Measurements from ENCODE around the gene MMRN1.

Gene MMRN1

DNA sequence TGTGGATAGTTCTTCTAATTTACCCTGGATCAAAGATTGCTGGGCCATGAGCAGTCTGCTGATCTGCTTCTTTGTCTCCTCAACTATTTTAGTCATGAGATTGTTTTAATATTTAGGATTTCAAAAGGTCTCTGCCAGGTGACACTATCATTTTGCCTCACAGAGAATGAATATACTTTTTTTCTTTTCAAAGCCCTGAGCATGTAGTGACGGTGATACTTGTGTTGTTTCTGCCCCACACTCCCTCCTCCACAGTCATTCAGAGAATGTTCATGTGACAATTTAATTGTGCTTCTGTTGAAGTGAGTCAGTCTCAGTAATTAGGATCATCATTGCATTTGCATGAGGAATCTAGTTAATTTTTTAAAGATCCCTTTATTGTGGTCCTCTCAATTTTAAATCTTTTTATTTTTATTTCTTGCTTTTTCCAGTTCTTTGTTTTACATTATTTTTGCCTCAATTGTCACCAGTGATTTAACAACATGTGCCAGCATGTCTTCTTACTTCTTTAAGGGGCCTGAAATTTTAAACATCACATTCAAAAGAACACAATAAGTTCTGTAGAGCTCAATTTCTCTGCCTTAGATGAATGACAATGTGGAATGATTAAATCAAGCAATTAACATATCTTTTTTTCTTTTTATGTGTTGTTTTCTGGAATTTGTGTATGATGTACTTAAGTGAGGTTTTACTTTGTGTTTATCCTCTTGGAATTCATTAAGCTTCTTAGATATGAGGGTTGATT lies 12.3 kb downstream of the MMRN1 start:
- DNase-seq (ENCODE audit: low read depth in 2 of 3, low spot score in 2 of 3): no peak

DNA sequence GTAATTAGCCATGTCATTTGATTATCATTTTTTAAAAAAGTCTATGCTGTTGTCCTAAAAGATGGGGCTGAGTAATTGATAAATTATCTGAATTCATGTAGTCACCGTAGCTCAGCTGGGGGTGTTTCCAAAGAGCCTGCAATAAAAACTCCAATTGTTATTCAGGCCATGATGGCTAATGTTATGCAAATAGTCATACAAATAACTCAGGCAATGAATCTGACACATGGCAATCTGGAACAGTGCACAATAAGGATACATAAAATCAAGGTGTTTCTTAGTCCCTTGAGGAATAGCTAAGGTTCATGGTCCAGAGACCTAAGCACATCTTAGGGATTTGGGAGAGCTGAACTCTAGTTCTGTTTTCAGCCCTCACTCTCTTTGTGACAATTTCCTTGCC lies 15.2 kb downstream of the MMRN1 start:
- no peak for DNase-seq (ENCODE audit: low read depth in 2 of 3, low spot score in 2 of 3)

DNA sequence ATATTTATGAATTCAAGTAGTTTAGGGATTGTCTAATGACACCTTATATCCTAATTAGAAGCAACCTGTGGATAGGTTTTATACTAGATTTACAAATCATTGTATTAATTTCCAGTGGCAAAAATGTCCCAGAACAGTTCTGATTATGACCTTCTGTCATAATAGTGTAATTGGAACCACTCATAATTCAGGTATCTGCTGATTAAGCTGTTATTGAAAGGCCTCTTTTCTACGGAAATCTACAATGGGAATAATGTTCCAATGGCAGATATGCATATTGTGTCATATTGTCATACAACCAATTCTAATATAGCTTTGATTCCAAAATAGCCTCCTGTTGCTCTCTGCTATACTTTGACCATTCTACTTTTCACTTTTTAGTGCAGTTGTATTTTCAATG lies 19.0 kb downstream of the MMRN1 start:
- no peak for DNase-seq (ENCODE audit: low read depth in 2 of 3, low spot score in 2 of 3)

DNA sequence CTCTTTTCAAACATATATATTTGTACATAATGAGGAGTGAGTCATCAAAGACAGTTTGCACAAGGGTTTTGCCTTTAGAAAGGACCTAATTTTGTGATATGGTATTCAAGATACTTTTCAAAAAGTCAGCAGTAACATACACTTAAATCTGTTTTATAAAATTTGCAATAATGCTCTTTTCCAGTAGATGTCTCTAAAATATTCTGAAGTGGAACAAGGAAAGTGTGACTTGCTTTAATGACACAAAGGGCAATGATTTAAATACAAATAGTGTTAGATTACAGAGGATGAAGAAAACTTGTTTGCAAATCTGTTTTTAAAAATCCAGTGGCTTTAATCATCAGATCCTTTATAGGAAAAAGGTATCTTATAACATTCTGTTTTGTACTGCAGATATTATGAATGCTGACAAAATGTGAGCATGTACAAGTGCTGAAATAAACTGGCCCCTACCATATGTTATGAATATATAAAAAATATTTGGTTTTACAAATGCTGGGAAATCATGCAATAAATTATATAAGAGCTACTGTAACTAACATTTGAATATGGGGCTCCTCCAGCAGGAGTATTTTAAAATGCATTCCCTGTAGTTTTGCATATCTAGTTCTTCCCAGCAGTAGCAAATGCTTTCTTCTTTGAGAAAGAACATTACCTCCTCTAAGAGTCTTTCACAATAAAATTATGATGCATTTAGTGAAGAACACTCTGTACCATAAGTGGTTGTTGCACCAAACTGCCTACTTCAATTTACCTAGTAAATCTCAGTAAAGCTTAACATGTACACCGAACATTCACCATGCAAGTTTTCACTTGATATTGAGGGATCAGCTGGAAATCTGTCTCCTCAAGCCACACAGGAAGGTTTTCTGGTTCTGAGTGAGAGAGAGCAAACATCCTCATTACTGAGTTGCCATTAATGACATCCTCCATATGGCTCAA lies 20.2 kb downstream of the MMRN1 start:
- DNase-seq (ENCODE audit: low read depth in 2 of 3, low spot score in 2 of 3): no peak

DNA sequence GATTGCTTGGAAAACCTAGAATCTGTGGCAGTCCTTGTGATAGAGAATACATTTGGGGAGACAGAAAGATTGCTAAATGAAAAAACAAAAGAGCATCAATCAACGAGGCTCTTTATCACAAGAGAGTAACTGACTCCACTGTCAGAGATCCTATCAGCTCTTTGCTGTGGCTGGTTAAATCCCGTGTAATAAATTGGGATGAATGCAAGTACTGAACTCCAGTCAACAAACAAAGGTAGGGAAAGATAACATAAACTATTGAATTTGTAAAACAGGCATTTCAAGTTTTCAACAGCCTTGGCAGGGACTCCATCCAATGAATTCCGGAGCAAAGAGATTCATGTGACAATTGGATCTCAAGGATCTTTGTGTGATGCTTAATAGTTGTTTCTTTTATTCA lies 21.3 kb downstream of the MMRN1 start:
- DNase-seq (ENCODE audit: low read depth in 2 of 3, low spot score in 2 of 3): no peak

DNA sequence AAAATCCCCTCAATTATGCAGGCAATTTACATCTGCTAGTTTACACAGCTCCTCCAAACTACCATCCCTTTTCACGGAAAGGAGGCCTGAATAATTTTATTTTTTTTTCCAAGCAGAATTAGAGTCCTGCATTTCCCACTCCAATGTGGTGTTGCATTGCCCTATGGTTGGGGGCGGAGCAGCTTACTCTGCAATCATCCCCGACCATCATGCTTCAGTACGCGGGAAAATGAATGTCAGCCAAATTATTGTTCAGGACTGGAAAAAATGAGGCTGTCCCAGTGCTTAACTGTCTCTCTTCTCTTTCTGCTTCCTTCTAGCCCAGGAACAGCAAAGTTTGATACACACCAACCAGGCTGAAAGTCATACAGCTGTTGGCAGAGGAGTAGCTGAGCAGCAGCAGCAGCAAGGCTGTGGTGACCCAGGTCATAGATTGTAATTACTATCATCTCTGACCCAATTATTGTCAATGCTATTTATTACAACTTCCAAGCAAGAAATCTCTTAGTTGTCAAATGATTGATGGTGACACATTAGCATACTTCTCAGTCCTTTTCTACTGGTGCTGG lies 28.3 kb downstream of the MMRN1 start:
- no peak for DNase-seq (ENCODE audit: low read depth in 2 of 3, low spot score in 2 of 3)

DNA sequence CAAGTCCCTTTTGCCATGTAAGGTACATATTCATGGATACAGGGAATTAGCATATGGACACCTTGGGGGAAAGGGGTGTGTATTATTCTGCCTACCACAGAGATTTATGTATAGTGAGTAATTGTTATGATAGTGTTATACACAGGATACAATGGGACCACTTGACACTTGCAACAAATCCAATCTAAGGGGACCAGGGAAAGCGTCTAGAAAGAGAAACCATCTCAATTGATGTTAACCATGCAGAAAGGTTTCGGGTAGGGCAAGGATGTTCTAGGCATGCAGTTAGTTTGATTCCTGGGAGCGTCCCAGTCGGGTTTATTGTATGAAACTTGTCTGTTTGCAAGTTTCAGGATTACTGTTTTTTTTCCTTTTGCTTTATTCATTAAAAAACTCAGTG lies 34.2 kb downstream of the MMRN1 start:
- DNase-seq (ENCODE audit: low read depth in 2 of 3, low spot score in 2 of 3): no peak

DNA sequence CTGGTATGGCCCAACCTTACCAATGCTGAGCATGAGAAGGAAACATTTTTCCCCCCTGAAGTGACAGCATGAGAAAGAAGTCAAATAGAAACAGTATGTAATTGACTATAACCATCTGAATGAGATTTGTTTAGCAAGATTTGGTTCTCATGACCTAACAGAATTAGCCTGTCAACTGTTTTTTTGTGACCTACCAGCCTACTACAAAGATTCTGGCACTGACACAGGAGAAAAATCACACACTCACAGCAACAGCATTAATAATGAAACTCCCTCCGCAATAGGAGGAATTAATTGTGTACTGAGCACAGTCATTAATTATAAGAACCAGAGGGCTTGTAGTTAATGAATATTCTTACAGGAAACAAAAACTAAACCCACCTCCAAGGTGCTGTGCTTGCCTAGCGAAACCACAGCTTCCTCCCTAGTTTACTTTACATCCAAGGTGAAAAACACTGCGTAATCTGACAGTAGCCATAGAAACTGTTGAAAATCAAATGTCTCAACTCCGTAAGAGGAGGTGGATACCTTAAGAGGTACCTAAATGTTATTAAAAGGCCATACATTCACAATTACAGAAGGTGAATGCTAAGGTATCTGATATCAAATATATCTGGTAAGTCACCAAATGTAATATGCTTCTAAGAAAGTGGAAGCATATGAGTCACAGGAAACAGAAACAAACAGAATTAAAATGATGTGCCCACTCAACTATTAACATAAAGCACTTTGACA lies 34.9 kb downstream of the MMRN1 start:
- DNase-seq (ENCODE audit: low read depth in 2 of 3, low spot score in 2 of 3): no peak

DNA sequence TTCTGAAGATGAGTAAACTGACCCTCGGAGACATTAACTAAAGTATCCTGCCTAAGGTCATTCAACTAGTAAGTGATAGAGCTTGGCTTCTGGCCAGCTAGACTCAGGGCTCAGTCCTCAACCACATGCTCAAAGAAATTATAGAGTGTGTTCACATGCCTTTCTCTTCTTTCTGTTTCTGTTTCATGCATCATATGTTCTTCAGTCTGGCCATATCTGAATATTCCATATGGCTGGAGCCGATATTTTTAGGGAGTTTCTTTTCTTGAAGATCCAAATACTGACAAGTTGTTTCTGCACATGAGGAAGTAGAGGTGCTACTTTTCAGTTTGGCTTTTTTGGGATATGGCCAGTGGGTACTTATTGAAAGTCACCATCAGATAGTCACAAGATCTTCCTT lies 44.9 kb downstream of the MMRN1 start:
- no peak for DNase-seq (ENCODE audit: low read depth in 2 of 3, low spot score in 2 of 3)

DNA sequence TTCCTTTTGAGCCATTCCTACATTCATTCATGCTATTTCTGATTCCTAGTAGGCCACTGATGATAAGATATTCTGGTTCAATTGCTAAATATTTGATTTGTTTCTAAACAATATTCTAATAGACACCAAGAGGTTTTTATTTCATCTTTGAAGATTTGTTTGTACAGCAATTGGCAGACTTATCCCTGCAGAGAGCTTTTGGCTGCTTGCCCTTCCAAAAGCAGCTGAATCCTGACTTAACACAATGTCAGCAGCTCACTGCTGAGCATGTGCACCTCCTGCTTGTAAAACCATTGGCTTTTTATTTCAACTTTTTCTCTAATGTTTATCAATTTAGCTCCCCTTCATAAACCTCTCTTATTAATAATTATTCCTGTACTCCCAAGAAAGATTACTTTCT lies 45.3 kb downstream of the MMRN1 start:
- DNase-seq (ENCODE audit: low read depth in 2 of 3, low spot score in 2 of 3): no peak

DNA sequence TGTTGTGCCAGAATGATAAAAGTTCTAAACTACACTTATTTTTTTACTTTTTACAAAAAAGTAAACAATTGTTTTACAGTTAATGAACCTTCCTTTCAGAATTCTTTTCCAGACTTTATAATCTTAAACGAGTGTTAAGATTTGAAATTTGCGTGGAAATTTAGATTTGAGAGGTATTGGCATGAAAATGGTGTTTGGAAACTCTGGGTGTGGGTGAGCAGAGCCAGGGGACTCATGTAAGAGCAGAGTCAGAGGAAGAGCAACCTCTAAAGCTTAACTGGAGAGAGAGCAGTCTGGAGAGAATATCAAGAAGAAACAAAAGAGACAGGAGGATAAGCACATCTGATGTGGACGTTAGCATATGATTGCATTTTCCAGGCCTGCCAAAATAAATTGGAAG lies 48.2 kb downstream of the MMRN1 start:
- no peak for DNase-seq (ENCODE audit: low read depth in 2 of 3, low spot score in 2 of 3)

DNA sequence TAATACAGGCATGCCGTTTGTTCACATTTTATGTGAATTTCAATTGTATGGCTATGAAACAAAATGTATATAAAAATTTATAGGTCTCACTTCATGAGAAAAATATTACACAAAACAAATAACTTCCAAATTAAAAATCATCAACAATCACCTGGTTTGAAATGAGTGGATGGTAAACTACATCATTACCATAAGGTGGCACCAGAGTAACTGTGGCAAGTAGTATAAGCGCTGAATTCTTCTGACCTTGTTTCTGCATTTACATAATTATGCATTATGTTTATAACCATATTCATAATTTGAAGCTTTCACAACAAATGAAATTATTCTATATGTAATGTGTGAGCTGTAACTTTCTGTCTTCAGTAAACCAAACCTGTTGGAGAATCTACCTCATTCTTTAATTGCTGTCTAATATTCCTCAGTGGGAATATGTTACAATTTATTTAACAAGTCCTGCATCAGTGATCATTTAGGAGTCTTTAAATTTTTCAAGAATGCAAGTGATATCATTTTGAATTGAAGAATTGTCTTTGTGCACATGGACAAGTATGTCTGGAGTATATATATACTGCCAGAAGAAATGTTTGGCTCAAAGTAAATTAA lies 55.2 kb downstream of the MMRN1 start:
- no peak for DNase-seq (ENCODE audit: low read depth in 2 of 3, low spot score in 2 of 3)

DNA sequence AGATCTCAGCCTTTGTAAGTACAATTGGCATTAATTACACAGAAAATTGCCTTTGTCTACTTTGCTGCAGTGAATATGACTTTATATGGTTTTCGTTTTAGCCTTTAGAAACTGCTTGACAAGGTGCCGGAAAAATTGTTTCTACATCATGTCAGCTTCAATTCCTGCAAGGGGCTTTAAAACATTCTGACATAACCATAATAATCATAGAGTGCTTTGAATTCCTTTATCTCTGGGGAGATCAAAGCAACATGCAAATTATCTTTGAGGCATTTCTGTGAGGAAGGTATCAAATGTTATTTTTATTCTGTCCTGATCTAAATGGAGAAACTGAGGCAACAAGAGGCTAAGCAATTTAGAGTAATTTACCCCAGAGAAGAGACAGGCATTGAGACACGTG lies 57.8 kb downstream of the MMRN1 start:
- no peak for DNase-seq (ENCODE audit: low read depth in 2 of 3, low spot score in 2 of 3)

DNA sequence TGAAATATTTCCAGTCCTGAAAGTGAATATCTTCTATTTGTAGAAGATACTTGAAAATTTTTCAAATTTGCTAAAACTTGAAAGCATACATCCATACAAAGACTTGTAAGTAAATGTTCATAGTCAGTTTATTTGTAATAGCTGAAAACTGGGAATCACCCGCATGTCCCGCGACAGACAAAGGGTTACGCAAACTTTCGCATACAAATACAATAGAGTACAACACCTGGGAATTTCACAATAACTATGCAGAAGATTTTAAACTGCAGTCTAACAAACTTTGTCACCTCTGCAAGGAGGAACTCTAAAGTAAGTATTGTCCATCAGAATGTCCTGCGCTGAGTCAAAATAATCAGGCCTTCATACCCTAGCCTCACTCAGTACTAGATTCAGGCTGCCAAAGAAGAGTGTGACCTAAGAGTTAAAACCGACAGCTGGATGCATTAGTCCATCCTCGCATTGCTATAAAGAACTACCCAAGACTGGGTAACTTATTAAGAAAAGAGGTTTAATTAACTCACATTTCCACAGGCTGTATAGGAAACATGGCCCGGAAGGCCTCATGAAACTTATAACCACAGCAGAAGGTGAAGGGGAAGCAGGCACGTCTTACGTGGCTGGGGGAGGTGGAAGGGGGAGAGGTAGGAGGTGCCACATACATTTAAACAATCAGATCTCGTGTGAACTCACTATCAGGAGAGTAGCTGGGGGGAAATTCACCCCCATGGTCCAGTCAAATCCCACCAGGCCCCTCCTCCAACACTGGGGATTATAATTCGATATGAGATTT lies 60.4 kb downstream of the MMRN1 start:
- DNase-seq (ENCODE audit: low read depth in 2 of 3, low spot score in 2 of 3): no peak

DNA sequence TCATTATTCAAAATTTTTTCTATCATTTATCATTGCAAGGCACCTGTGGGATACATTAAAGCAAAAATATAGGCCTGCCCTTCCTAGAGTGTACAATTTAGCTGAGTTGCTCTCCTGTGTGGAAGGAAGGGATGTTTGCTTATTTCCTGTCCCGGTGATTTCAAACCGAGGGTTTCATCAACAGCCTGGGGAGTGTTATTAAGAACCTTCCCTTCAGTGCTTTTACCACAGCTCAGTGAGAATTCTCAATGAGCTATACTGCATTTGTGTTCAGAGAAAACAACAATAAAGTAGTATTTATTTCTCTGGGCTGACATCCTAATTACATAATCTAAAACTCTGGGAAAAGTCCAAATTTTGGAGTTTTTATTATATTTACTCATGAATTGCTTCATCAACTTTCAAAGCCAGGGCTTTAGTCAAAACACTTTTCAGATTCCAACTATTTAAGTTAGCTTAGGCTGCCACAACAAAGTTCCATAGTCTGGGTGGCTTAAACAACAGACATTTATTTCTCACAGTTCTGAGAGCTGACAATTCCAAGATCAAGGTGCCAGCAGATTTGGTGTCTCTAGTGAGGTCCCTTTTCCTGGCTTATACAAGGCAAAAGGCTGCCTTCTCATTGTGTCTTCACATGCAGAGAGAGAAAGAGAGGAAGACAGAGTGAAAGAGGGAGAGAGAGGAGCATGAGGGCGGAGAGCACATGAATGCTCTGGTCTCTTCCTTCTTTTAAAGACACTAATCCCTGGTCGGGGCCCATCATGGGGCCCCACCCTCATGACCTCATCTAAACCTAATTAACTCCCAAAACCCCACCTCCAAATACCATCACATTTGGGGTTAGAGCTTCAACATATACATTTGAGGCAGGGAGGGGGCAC lies 62.6 kb downstream of the MMRN1 start:
- no peak for DNase-seq (ENCODE audit: low read depth in 2 of 3, low spot score in 2 of 3)

DNA sequence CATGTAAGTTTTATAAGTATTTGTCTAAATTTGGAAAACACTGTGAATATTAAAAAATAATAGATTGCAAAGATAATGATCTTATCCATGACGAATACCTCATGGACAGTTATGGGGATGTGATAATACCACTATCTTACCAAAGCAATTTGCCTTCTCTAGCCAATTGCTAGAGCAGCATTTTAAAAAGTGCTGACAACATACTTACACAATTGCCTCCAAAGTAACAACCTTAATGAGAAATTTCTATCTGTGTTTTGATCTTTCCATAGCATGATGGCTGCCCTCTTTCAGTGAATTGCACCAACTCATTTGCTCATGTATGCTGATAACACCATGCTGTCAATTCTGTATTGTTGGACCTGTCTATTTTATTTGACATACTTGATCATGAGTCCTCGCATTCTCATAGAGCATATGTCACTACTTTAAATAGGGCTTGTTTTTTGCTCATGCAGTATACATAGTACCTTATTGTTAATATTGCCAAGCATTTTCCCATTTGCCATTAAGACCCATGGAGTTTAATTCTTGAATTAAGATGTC lies 87.2 kb downstream of the MMRN1 start:
- DNase-seq (ENCODE audit: low read depth in 2 of 3, low spot score in 2 of 3): no peak

DNA sequence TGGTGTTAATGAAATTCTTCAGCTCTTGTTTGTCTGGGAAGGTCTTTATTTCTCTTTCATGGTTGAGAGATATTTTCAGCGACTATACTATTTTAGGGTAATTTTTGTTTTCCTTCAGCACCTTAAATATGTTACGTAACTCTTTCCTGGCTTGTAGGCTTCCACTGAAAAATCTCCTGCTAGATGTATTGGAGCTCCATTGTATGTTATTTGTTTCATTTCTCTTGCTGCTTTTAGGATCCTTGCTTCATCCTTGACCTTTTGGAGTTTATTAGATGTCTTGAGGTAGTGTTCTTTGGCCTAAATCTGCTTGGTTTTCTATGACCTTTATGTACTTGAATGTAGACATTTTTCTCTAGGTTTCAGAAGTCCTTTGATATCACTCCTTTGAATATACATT lies 93.6 kb downstream of the MMRN1 start:
- no peak for DNase-seq (ENCODE audit: low read depth in 2 of 3, low spot score in 2 of 3)

DNA sequence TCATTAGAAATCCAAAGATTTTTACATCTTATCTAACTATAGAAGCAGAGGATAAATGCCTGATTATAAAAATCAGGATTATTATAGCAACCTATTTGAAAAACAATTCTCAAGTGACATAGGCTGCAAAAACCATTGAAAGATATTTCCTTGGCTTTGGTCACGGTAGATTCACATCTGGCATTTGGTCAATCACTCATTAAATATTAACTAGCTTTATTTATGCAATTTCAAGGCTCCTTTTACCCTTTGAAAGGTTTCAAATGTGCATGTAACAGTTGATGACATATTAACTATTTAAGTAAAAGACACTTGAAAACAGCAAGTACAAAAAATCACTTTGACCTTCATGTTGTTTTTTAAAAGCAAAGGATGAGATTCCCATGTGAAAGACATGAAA lies 98.1 kb downstream of the MMRN1 start:
- DNase-seq (ENCODE audit: low read depth in 2 of 3, low spot score in 2 of 3): no peak

All from activated CD8-positive, alpha-beta memory T cell treated with anti-CD3 and anti-CD28 coated beads for 48 hours (primary cell).